Cardiac ventricle fibroblast (primary cell): Measurements from ENCODE around the gene OR10H2. TPM values are rescaled to one million over a fixed set of nuclear protein-coding genes. Genes with fewer than 3 reads are reported as not detected.

ENCODE experiments used
- total RNA-seq: library from RNA; depleted of rRNA; stranded (reverse); fragments of >200 nt; gene quantifications from 2 replicates; pipeline ENCODE4 v1.2.3, GENCODE V29; 2015

OR10H2 gene, protein sequence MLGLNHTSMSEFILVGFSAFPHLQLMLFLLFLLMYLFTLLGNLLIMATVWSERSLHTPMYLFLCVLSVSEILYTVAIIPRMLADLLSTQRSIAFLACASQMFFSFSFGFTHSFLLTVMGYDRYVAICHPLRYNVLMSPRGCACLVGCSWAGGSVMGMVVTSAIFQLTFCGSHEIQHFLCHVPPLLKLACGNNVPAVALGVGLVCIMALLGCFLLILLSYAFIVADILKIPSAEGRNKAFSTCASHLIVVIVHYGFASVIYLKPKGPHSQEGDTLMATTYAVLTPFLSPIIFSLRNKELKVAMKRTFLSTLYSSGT
- not detected in 2 replicates for total RNA-seq

DNA sequence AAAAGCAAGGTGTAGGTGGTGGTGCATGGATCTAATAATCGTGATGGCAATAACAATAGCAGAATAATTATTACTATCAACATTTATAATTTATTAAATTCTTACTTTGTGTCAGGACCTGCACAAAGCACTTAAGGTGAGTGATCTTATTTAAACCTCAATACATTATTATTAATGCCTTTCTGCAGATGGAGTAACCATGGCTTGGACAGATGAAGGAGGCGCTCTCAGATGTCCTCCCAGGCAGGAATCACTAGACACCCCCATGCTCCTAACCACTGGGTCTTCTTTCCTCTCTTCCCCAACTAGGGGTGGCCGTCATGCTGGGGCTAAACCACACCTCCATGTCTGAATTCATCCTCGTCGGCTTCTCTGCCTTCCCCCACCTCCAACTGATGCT is at the start of gene OR10H2:
TSS of gene OR10H2 (plus strand) at position 301 of the 400 bp plus-strand sequence. CDS start at position 321, 20 bp downstream.

DNA sequence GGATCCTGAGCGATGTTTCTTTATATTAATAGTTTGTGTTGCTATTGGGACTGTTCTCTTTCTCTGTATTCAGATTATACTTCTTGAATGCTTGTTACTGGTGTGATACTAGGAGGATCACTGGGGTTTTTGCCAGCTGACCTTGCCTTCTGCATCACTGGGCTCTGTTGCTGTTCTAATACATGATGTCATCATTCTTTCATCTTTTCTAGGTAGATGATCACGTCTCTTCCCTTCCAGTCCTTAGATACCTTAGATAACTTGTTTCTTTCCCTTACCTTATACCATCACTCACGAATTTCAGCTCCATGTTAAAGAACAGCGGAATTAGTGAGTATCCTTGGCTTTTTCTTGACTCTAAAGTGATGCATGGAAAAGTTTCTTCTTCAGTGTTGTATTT is 9.9 kb downstream of the OR10H2 start, which contains the start of gene OR10H3:
TSS of gene OR10H3 (plus strand) at position 264 of the 400 bp plus-strand sequence. CDS start 3,408 bp downstream, outside the sequence.

Other genes with a start within 250 kb of the OR10H2 start
- not detected in 2 replicates for gene PGLYRP2, start 248.5 kb upstream of the OR10H2 start, total RNA-seq
- gene CYP4F22, start 219.5 kb upstream of the OR10H2 start, total RNA-seq = not detected in 2 replicates
- gene CYP4F8, start 112.8 kb upstream of the OR10H2 start, total RNA-seq = not detected in 2 replicates
- gene CYP4F3, start 87.1 kb upstream of the OR10H2 start, total RNA-seq = not detected in 2 replicates
- gene CYP4F12, start 54.9 kb upstream of the OR10H2 start, total RNA-seq = 0.34 and 0.69 TPM in 2 replicates
- not detected in 2 replicates for gene OR10H3, start 10.0 kb downstream of the OR10H2 start, total RNA-seq
- gene OR10H5, start 59.6 kb downstream of the OR10H2 start, total RNA-seq = not detected in 2 replicates
- not detected in 2 replicates for gene OR10H1, start 87.6 kb downstream of the OR10H2 start, total RNA-seq
- gene CYP4F2, start 170.1 kb downstream of the OR10H2 start, total RNA-seq = not detected in 2 replicates
- gene CYP4F11, start 206.5 kb downstream of the OR10H2 start, total RNA-seq = not detected in 2 replicates
- gene OR10H4, start 221.0 kb downstream of the OR10H2 start, total RNA-seq = not detected in 2 replicates